Sigmoid colon (tissue), 7 donors: ENCODE data around the gene ULBP2. TPM values are rescaled to one million over a fixed set of nuclear protein-coding genes. Genes with fewer than 3 reads are reported as not detected.
"Not testable (repeated sequence)": the region's sequence is repeated elsewhere in the genome, so short reads cannot be mapped to it uniquely, and the experiment has no call there.

Experiments used
- DNase-seq: peaks from one replicate; pipeline ENCODE4 v3.0.0-alpha.2; 2019
- H3K27ac ChIP-seq, 4 donors: fragments of 200-600 bp; sonication (generic); one replicate each; pipeline ENCODE4 v1.5.1; 2016 to 2019; ENCODE audit warnings: mild to moderate bottlenecking in 1 of 4
- H3K27me3 ChIP-seq, 3 donors: fragments of 200-600 bp; sonication (generic); one replicate each; pipeline ENCODE4 v1.5.1; 2019; ENCODE audit warnings: mild to moderate bottlenecking in 1 of 3
- H3K36me3 ChIP-seq, 4 donors: fragments of 200-600 bp; sonication (generic); one replicate each; pipeline ENCODE4 v1.5.1; 2016 to 2019
- H3K4me1 ChIP-seq, 4 donors: fragments of 200-600 bp; sonication (generic); one replicate each; pipeline ENCODE4 v1.5.1; 2017 to 2019
- H3K4me3 ChIP-seq, 4 donors: fragments of 200-600 bp; sonication (generic); one replicate each; pipeline ENCODE4 v1.5.1; 2017 to 2019; ENCODE audit warnings: mild to moderate bottlenecking in 2 of 4, moderate library complexity in 1 of 4
- H3K9me3 ChIP-seq, 4 donors: fragments of 200-600 bp in 3 of 4; sonication (generic) in 3 of 4; one replicate each; pipeline versions ENCODE4 v1.5.1 to v1.6.1; 2013 to 2019
- EP300 ChIP-seq, 4 donors: sonication (generic); formaldehyde crosslinking; IDR thresholded peaks; one replicate each; pipeline ENCODE4 v1.6.1; 2017; ENCODE audit warnings: antibody characterized with exemption in 4 of 4
- POLR2A ChIP-seq, 2 donors: fragments of 450-650 bp; IDR thresholded peaks; one replicate each; pipeline ENCODE4 v1.6.1; 2016; ENCODE audit warnings: antibody characterized with exemption in 2 of 2, mild to moderate bottlenecking in 2 of 2, moderate library complexity in 2 of 2
- POLR2AphosphoS5 ChIP-seq, 4 donors: sonication (generic); formaldehyde crosslinking; IDR thresholded peaks; one replicate each; pipeline ENCODE4 v1.6.1; 2017; ENCODE audit warnings: antibody characterized with exemption in 4 of 4
- WGBS, 2 donors: extraction: QIAGEN DNeasy Blood & Tissue Kit; methylation state at CpG; one replicate each; pipeline ENCODE4 v1.1.7; 2013; 5-methylcytosine and 5-hydroxymethylcytosine counted together
- intact Hi-C: fragments of 100-400 bp; cut with DNase I; formaldehyde crosslinking; loops from one replicate; pipeline ENCODE4 v1.15.1; 2023
- polyA plus RNA-seq, 3 donors: library from polyadenylated mRNA; stranded (reverse); fragments of 200-250 nt; gene quantifications; one replicate each; pipeline ENCODE4 v1.2.3, GENCODE V29; 2013
- total RNA-seq, 4 donors: library from RNA; depleted of rRNA; stranded (reverse); fragments of >200 nt; gene quantifications; one replicate each; pipeline ENCODE4 v1.1.0, GENCODE V29; 2016
- TF ChIP-seq, protein P1 (sequence below), 4 experiments: fragments of 450-650 bp in 3 of 4; fragments of 200-600 bp in 1 of 4; IDR thresholded peaks; one replicate each; pipeline ENCODE4 v1.5.1; 2016 to 2019; ENCODE audit warnings: antibody characterized with exemption in 4 of 4, mild to moderate bottlenecking in 3 of 4, moderate library complexity in 2 of 4
- donor health status: healthy with polysubstance abuse.
- donor health status: Bipolar disorder and iron deficiency.
- donor health status: healthy.

ULBP2 gene
- total and polyA plus RNA-seq, 7 donors, result 0.34 TPM; not detected in 6

DNA sequence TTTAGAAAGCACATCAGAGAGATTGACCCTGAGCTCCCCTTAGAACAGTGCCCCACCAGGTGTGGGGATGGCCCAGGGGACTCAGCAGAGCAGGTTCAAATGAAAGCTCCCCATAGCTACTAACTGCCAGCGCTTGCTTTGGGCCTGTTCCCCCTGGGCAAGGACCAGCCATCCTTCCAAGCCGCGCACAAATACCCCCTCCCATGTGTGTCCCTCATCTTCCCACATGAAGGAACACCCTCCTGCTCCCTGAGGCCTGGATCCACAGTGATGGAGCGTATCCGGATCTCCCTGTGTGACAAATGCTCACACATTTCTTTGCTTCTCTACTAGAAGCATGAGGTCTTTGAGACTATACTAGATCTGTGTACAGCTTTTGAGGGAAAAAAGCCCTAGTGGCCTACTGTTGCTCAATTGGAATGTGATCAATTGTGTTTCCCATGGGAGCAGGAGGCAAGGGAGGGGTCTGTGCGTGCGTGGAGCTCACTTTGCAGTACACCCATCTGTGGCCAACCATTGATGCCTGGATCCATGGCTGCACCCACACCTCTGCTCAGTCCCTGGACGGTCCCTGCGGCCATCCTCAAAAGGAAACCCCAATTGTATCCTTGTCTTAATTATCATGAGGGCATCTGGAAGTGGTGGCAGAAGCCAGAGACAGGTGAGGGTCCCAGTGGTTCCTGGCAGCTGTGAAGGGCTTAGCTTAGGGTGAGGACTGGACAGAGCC, 17.4 kb upstream of the ULBP2 start:
- WGBS, 2 donors, result 75 to 78% methylated on average over 9 of the region's 9 CpGs
- no peak for DNase-seq
- H3K27me3 ChIP-seq, result peaks cover 0 to 11% (median 7%) of the 10 kb centered on the region in 3 donors
- intact Hi-C loops, result loop anchor here (10.0 kb wide), 2 partner anchors 210 to 380 kb away; partner anchors contain the start of genes LATS1 and PPIL4
- TF ChIP-seq EP300 (IDR thresholded peaks at IDR 0.05) (no peak), POLR2A (IDR thresholded peaks at IDR 0.05) (no peak), POLR2AphosphoS5 (IDR thresholded peaks at IDR 0.05) (no peak)
- TF ChIP-seq, protein P1, sequence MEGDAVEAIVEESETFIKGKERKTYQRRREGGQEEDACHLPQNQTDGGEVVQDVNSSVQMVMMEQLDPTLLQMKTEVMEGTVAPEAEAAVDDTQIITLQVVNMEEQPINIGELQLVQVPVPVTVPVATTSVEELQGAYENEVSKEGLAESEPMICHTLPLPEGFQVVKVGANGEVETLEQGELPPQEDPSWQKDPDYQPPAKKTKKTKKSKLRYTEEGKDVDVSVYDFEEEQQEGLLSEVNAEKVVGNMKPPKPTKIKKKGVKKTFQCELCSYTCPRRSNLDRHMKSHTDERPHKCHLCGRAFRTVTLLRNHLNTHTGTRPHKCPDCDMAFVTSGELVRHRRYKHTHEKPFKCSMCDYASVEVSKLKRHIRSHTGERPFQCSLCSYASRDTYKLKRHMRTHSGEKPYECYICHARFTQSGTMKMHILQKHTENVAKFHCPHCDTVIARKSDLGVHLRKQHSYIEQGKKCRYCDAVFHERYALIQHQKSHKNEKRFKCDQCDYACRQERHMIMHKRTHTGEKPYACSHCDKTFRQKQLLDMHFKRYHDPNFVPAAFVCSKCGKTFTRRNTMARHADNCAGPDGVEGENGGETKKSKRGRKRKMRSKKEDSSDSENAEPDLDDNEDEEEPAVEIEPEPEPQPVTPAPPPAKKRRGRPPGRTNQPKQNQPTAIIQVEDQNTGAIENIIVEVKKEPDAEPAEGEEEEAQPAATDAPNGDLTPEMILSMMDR (IDR thresholded peaks at IDR 0.05), result no peak
- H3K27ac ChIP-seq, result no peak overlapping the region
- no peaks in the 10 kb centered on the region for H3K36me3 ChIP-seq
- H3K9me3 ChIP-seq, result no peaks in the 10 kb centered on the region
- peaks cover 0 to 31% (median 25%) of the 10 kb centered on the region in 4 donors for H3K4me1 ChIP-seq
- no peak overlapping the region for H3K4me3 ChIP-seq

DNA sequence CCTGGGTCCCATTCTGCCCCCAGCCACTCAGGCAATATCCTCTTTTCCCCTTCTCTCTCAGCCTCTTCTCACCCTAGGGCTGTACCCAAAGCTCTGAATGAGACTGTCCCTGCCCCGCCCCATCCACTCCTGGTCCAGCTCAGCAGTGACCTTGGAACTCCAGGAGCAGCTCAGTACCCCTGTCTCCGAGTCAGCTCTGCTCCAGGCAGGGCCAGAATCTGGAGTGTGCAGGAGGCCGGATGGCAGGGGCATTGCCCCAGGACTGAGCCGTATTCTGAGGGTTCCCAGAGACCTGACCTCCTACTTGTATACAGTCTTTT, 16.9 kb upstream of the ULBP2 start:
- TF ChIP-seq POLR2A (IDR thresholded peaks at IDR 0.05) (no peak), POLR2AphosphoS5 (IDR thresholded peaks at IDR 0.05) (no peak), EP300 (IDR thresholded peaks at IDR 0.05) (no peak)
- TF ChIP-seq, protein P1 (IDR thresholded peaks at IDR 0.05), result no peak
- no peak overlapping the region for H3K4me3 ChIP-seq
- 68 to 84% methylated on average over 4 of the region's 4 CpGs for WGBS, 2 donors
- H3K4me1 ChIP-seq, result peaks cover 0 to 31% (median 25%) of the 10 kb centered on the region in 4 donors
- H3K27me3 ChIP-seq, result peaks cover 0 to 17% (median 11%) of the 10 kb centered on the region in 3 donors
- no peak for DNase-seq
- H3K36me3 ChIP-seq, result no peaks in the 10 kb centered on the region
- no peak overlapping the region for H3K27ac ChIP-seq
- intact Hi-C loops, result loop anchor here (10.0 kb wide), 2 partner anchors 210 to 380 kb away; partner anchors contain the start of genes LATS1 and PPIL4
- H3K9me3 ChIP-seq, result no peaks in the 10 kb centered on the region

DNA sequence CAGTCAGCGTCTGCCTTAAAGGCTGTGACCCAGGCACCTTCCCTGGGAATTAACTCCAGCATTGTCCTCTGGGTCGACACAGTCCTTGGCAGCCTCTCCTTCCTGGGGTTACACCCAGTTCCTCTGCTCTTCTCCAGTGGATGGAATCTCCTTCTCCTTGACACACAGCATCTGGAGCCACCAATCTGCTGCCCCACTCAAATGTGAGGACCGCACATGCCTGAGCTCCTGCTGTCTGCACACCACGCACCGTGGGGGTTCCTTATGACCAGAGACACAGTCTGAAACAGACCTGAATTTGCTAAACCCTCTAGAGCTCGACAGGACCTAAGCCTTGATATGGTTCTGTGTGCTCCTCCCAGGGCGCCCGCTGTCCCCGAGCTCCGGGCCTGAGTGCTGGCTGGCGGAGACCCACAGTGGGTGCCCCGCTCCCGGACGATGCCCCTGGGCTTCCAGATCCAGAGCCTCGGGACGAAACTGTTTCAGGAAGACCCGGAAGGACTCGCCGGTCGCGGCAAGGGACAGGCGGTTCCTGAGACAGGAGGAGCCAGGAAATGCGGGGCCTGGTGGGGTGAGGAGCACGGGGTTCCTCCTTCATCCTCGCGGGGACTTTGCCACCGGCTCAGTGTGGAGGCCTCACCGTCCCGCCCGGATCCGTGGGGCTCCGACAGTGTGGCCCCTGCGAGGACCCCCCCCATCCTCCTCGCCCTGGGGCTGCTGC, 16.4 kb upstream of the ULBP2 start:
- intact Hi-C loops, result loop anchor here (10.0 kb wide), 2 partner anchors 211 to 381 kb away; partner anchors contain the start of genes LATS1 and PPIL4
- DNase-seq, result no peak
- WGBS, 2 donors, result 4 to 11% methylated on average over 34 of the region's 34 CpGs

DNA sequence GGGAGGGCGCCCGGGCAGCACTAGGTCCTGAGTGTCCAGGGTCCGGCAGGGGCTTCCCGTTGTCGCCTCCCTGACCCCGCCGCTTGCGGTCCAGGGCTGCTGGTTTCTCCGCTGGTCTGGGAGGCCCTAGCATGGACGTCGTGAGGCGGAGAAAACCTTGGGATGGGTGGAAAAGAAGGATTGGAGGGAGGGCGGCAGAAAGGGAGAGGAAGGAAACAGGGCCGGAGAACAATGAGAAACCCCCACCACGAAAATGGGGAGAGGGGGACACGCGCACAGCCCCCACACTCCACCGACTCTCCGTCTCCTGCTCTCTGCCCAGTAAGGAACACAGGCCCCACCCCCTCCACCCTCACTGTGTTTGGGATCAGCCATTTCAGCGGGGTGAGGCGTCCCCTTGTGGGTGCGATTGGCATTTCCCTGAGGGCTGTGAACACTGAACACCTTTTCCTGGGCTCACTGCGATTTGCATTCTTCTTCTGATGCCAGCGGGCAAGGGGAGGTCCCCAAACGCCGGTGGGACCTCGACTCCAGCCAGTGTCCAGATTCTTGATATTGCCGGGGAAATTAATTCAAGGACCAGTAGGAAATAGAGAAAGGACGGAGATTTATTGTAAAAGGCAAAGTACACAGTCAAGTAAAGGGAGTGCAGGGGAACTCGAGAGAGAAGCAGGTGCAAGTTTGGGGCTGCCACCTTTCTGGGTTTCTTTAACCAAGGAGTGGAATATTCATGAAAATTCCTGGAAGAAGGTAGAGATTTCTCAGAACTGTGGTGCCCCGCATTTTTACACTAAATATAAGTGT, 15.6 kb upstream of the ULBP2 start:
- TF ChIP-seq POLR2A (IDR thresholded peaks at IDR 0.05) (no peak), EP300 (IDR thresholded peaks at IDR 0.05) (no peak), POLR2AphosphoS5 (IDR thresholded peaks at IDR 0.05) (no peak)
- TF ChIP-seq, protein P1 (IDR thresholded peaks at IDR 0.05), result peak; percentile 94 to 98 (median 96)

More for the DNA sequence above, 16.4 kb upstream of the ULBP2 start:
- H3K9me3 ChIP-seq, result no peaks in the 10 kb centered on the region
- TF ChIP-seq, protein P1 (IDR thresholded peaks at IDR 0.05), result no peak
- TF ChIP-seq EP300 (IDR thresholded peaks at IDR 0.05) (no peak), POLR2AphosphoS5 (IDR thresholded peaks at IDR 0.05) (no peak), POLR2A (IDR thresholded peaks at IDR 0.05) (no peak)
- H3K36me3 ChIP-seq, result no peaks in the 10 kb centered on the region
- peaks cover 0 to 31% (median 25%) of the 10 kb centered on the region in 4 donors for H3K4me1 ChIP-seq
- peak overlapping the region in 3 of 4 donors; percentile 27 to 65 (median 33) for H3K27ac ChIP-seq
- peaks cover 0 to 22% (median 13%) of the 10 kb centered on the region in 3 donors for H3K27me3 ChIP-seq
- peak overlapping the region; percentile 33 to 58 (median 50) for H3K4me3 ChIP-seq

DNA sequence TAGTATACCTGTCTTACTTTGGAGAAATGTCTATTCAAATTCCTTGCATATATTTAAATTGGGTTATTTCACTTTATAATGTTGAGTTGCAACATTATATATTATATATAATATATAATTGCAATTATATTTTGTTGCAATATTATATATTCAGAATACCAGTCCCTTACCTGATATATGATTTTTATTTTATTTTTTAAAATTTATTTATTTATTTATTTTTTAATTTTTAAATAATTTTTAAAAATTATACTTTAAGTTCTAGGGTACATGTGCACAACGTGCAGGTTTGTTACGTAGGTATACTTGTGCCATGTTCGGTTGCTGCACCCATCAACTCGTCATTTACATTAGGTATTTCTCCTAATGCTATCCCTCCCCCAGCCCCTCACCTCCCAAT, 14.8 kb upstream of the ULBP2 start:
- peaks cover 0 to 38% (median 20%) of the 10 kb centered on the region in 3 donors for H3K27me3 ChIP-seq
- 85 to 87% methylated on average over 4 of the region's 4 CpGs for WGBS, 2 donors
- H3K9me3 ChIP-seq, H3K36me3 ChIP-seq, H3K27ac ChIP-seq, H3K4me3 ChIP-seq: not testable (repeated sequence)
- intact Hi-C loops, result loop anchor here (10.0 kb wide), 2 partner anchors 212 to 382 kb away; partner anchors contain the start of genes LATS1 and PPIL4
- DNase-seq, result peak; percentile 37
- H3K4me1 ChIP-seq, result peaks cover 0 to 31% (median 25%) of the 10 kb centered on the region in 4 donors

More for the DNA sequence above, 15.6 kb upstream of the ULBP2 start:
- Histone ChIP-seq H3K27ac (peak overlapping the region in 3 of 4 donors; percentile 27 to 65 (median 33)), H3K9me3 (no peaks in the 10 kb centered on the region), H3K27me3 (peaks cover 0 to 30% (median 17%) of the 10 kb centered on the region in 3 donors), H3K36me3 (no peaks in the 10 kb centered on the region), H3K4me1 (peaks cover 0 to 31% (median 25%) of the 10 kb centered on the region in 4 donors), H3K4me3 (peak overlapping the region; percentile 33 to 58 (median 50))
- intact Hi-C loops, result loop anchor here (1.0 to 10.0 kb wide), 4 partner anchors 61 to 381 kb away; partner anchors contain the start of genes LATS1 and PPIL4
- WGBS, 2 donors, result 2 to 3% methylated on average over 31 of the region's 31 CpGs
- DNase-seq, result peak; percentile 94
